SK-N-SH (cell line): ENCODE data around the gene TTLL1. TPM values are rescaled to one million over a fixed set of nuclear protein-coding genes. Genes with fewer than 3 reads are reported as not detected.

Experiments used
- CTCF ChIA-PET: fragments of 300-600, 350-600 bp; formaldehyde crosslinking; extraction: SDS; loops from one replicate; lab custom pipeline; 2021; lab: Yijun Ruan, JAX
- POLR2A ChIA-PET: fragments of 350-600 bp; sonication (Branson Sonifier 250); formaldehyde crosslinking; extraction: SDS; loops from one replicate; lab custom pipeline; 2020; ENCODE audit warnings: antibody characterized with exemption, inconsistent platforms; lab: Yijun Ruan, JAX
- DNase-seq: peaks from one replicate; pipeline ENCODE4 v3.0.0; 2012
- H2AFZ ChIP-seq: fragments of 200-600 bp; sonication (generic); 2 replicates; pipeline ENCODE4 v1.8.1; 2016; ENCODE audit warnings: antibody characterized with exemption, mild to moderate bottlenecking, low read depth
- H3F3A ChIP-seq: fragments of 200-600 bp; sonication (generic); replicated peaks from 2 replicates; pipeline ENCODE3; 2016; ENCODE audit warnings: antibody characterized with exemption, mild to moderate bottlenecking; ENCODE audit not compliant: insufficient read depth
- H3K27ac ChIP-seq, 2 experiments: fragments of 200-500 bp in 1 of 2; fragments of 200-600 bp in 1 of 2; sonication (Bioruptor generic) in 1 of 2; sonication (generic), shearing (Covaris generic) in 1 of 2; 2 replicates each; pipeline versions ENCODE4 v1.5.1 to v1.6.1; 2014 to 2016; ENCODE audit warnings: low read depth in 2 of 2, inconsistent platforms in 1 of 2, low read length in 1 of 2, mild to moderate bottlenecking in 1 of 2, mixed read lengths in 1 of 2
- H3K27me3 ChIP-seq: fragments of 200-600 bp; sonication (generic), shearing (Covaris generic); 2 replicates; pipeline ENCODE4 v1.6.1; 2016; ENCODE audit warnings: mixed run types; ENCODE audit not compliant: insufficient read depth
- H3K36me3 ChIP-seq, 2 experiments: fragments of 200-500 bp in 1 of 2; fragments of 200-600 bp in 1 of 2; sonication (Bioruptor generic) in 1 of 2; sonication (generic) in 1 of 2; replicated peaks in 1 of 2; 2 replicates each; pipeline versions ENCODE3 to v1.5.1; 2014 to 2016; ENCODE audit warnings: low read length in 1 of 2, mild to moderate bottlenecking in 1 of 2; ENCODE audit not compliant: insufficient read depth in 2 of 2, control insufficient read depth in 1 of 2
- H3K4me1 ChIP-seq, 2 experiments: fragments of 200-500 bp in 1 of 2; fragments of 200-600 bp in 1 of 2; sonication (Bioruptor generic) in 1 of 2; sonication (generic), shearing (Covaris generic) in 1 of 2; 2 replicates each; pipeline versions ENCODE4 v1.5.1 to v1.6.1; 2014 to 2016; ENCODE audit warnings: low read depth in 1 of 2, low read length in 1 of 2, mixed run types in 1 of 2; ENCODE audit not compliant: insufficient read depth in 2 of 2, control insufficient read depth in 1 of 2
- H3K4me2 ChIP-seq: fragments of 200-600 bp; sonication (generic), shearing (Covaris generic); 2 replicates; pipeline ENCODE4 v1.6.1; 2017; ENCODE audit warnings: mixed run types
- H3K4me3 ChIP-seq, 2 experiments: fragments of 200-500 bp in 1 of 2; fragments of 200-600 bp in 1 of 2; sonication (Bioruptor generic) in 1 of 2; sonication (generic), shearing (Covaris generic) in 1 of 2; 2 replicates each; pipeline versions ENCODE4 v1.5.1 to v1.8.1; 2014 to 2016; ENCODE audit warnings: low read depth in 2 of 2, inconsistent platforms in 1 of 2, low read length in 1 of 2, mild to moderate bottlenecking in 1 of 2, mixed read lengths in 1 of 2, moderate library complexity in 1 of 2
- H3K79me2 ChIP-seq: fragments of 200-600 bp; sonication (generic); 2 replicates; pipeline ENCODE4 v1.8.1; 2017; ENCODE audit warnings: mild to moderate bottlenecking; ENCODE audit not compliant: insufficient read depth
- H3K9ac ChIP-seq: fragments of 200-600 bp; sonication (generic); 2 replicates; pipeline ENCODE4 v1.6.1; 2017; ENCODE audit warnings: mixed run types
- H3K9me2 ChIP-seq: fragments of 200-600 bp; sonication (generic); 2 replicates; pipeline ENCODE4 v1.6.1; 2017; ENCODE audit warnings: mixed run types
- H3K9me3 ChIP-seq: fragments of 200-600 bp; sonication (generic); 2 replicates; pipeline ENCODE4 v1.6.1; 2017; ENCODE audit warnings: mixed run types, mild to moderate bottlenecking, moderate library complexity
- H4K20me1 ChIP-seq: fragments of 200-600 bp; sonication (generic); 2 replicates; pipeline ENCODE4 v1.6.1; 2017; ENCODE audit warnings: mild to moderate bottlenecking, mixed run types; ENCODE audit not compliant: insufficient read depth
- EZH2phosphoT487 ChIP-seq: fragments of 200-600 bp; sonication (generic); IDR thresholded peaks from 2 replicates; pipeline ENCODE4 v1.6.1; 2017; ENCODE audit warnings: low read depth, mixed run types, mild to moderate bottlenecking, antibody characterized with exemption, moderate library complexity, borderline replicate concordance
- FOSL2 ChIP-seq: IDR thresholded peaks from 2 replicates; pipeline ENCODE4 v1.4.0; 2012; ENCODE audit warnings: low read depth, mild to moderate bottlenecking, moderate library complexity, borderline replicate concordance
- FOXM1 ChIP-seq: IDR thresholded peaks from 2 replicates; pipeline ENCODE4 v1.4.0; 2012; ENCODE audit warnings: low read depth, mild to moderate bottlenecking
- JUND ChIP-seq: IDR thresholded peaks from 2 replicates; pipeline ENCODE4 v1.4.0; 2012
- MEF2A ChIP-seq: IDR thresholded peaks from 2 replicates; pipeline ENCODE4 v1.4.0; 2012; ENCODE audit warnings: low read depth, borderline replicate concordance
- RAD21 ChIP-seq: IDR thresholded peaks from 2 replicates; pipeline ENCODE4 v1.6.1; 2012; ENCODE audit warnings: mild to moderate bottlenecking, low read length
- RCOR1 ChIP-seq: fragments of 150-350 bp; IDR thresholded peaks from 2 replicates; pipeline ENCODE4 v1.6.1; 2017; ENCODE audit warnings: antibody characterized with exemption, low read length
- RFX5 ChIP-seq: IDR thresholded peaks from 2 replicates; pipeline ENCODE4 v1.6.1; 2012; ENCODE audit warnings: mild to moderate bottlenecking, improper control_type of control experiment, low read length
- SMC3 ChIP-seq: IDR thresholded peaks from 2 replicates; pipeline ENCODE4 v1.6.1; 2012; ENCODE audit warnings: low read depth, low read length, improper control_type of control experiment
- TAF1 ChIP-seq: IDR thresholded peaks from 2 replicates; pipeline ENCODE4 v1.6.1; 2012; ENCODE audit warnings: low read depth, mild to moderate bottlenecking, low read length, moderate library complexity, borderline replicate concordance
- WGBS: methylation state at CpG from one replicate; pipeline ENCODE4 v1.1.6; 2017; ENCODE audit warnings: low lambda C conversion rate; 5-methylcytosine and 5-hydroxymethylcytosine counted together
- polyA plus RNA-seq, 3 experiments: library from polyadenylated mRNA; depleted of rRNA; stranded (reverse); fragments of >200 nt; gene quantifications; 2 replicates each; pipeline ENCODE4 v1.2.3, GENCODE V29; 2012
- TF ChIP-seq, protein P1 (sequence below): IDR thresholded peaks from 2 replicates; pipeline ENCODE4 v1.6.1; 2012; ENCODE audit warnings: mild to moderate bottlenecking, low read depth, low read length, moderate library complexity
- TF ChIP-seq, protein P2 (sequence below): IDR thresholded peaks from 2 replicates; pipeline ENCODE4 v1.4.0; 2012; ENCODE audit warnings: low read depth
- TF ChIP-seq, protein P3 (sequence below): IDR thresholded peaks from 2 replicates; pipeline ENCODE4; 2012
- TF ChIP-seq, protein P4 (sequence below): IDR thresholded peaks from 2 replicates; pipeline ENCODE4 v1.4.0; 2012; ENCODE audit warnings: low read depth, borderline replicate concordance
- TF ChIP-seq, protein P5 (sequence below): fragments of 200-600 bp; sonication (generic); IDR thresholded peaks from 2 replicates; pipeline ENCODE4 v1.6.1; 2017; ENCODE audit warnings: antibody characterized with exemption, mild to moderate bottlenecking, moderate library complexity

Gene TTLL1
- polyA plus RNA-seq, 1 of the 3 experiments (the other 2 are of a cell fraction), result 14.0 TPM

DNA sequence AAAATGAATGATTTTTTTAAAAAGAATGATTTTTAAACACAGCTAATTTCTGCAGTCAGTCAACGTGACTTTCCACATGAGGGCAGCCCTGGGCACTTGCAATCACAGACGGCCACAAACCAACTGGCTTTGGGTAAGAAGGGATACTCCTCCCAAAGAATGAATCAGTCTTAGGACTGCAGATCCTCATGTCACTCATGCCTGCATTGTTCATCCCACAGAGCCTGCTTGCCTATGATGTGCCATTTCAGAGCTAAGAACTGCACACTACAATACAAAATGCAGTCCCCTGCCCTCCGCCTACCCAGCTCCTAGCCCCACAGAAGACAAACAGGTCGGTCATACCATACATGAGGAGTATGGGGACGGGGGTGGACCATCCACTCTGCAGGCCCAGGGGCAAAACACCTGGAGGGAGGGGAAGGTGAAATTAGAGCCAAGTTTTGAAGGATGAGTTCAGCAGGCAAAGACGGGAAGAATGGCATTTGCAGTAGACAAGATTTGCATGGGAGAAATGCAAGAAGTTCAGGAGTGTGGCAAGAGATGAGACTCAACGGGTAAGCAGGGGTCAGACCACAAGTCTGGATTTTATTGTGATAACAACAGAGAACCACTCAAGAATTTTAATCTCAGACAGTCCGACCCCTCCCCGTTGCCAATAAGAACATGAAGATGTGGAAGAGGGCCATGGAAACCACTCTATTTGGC lies 98.9 kb downstream of the TTLL1 start:
- Histone ChIP-seq H3F3A (peaks cover 15% of the 10 kb centered on the region), H3K4me3 (no peak overlapping the region)

More for the DNA sequence above, 98.9 kb downstream of the TTLL1 start:
- POLR2A ChIA-PET, result interaction anchor here (1.1 kb wide), 1 partner anchor 25 kb away, joined by 3 read pairs; no protein-coding TSS in a partner anchor
- DNase-seq, result no peak
- peak overlapping the region; percentile 71 for H3K4me2 ChIP-seq
- no peak overlapping the region for H2AFZ ChIP-seq
- TF ChIP-seq, protein P1, sequence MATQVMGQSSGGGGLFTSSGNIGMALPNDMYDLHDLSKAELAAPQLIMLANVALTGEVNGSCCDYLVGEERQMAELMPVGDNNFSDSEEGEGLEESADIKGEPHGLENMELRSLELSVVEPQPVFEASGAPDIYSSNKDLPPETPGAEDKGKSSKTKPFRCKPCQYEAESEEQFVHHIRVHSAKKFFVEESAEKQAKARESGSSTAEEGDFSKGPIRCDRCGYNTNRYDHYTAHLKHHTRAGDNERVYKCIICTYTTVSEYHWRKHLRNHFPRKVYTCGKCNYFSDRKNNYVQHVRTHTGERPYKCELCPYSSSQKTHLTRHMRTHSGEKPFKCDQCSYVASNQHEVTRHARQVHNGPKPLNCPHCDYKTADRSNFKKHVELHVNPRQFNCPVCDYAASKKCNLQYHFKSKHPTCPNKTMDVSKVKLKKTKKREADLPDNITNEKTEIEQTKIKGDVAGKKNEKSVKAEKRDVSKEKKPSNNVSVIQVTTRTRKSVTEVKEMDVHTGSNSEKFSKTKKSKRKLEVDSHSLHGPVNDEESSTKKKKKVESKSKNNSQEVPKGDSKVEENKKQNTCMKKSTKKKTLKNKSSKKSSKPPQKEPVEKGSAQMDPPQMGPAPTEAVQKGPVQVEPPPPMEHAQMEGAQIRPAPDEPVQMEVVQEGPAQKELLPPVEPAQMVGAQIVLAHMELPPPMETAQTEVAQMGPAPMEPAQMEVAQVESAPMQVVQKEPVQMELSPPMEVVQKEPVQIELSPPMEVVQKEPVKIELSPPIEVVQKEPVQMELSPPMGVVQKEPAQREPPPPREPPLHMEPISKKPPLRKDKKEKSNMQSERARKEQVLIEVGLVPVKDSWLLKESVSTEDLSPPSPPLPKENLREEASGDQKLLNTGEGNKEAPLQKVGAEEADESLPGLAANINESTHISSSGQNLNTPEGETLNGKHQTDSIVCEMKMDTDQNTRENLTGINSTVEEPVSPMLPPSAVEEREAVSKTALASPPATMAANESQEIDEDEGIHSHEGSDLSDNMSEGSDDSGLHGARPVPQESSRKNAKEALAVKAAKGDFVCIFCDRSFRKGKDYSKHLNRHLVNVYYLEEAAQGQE, result no peak
- TF ChIP-seq, protein P2, sequence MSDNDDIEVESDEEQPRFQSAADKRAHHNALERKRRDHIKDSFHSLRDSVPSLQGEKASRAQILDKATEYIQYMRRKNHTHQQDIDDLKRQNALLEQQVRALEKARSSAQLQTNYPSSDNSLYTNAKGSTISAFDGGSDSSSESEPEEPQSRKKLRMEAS, result peak; percentile 24; the same call in 1 of the 2 replicates
- TF ChIP-seq, protein P3, sequence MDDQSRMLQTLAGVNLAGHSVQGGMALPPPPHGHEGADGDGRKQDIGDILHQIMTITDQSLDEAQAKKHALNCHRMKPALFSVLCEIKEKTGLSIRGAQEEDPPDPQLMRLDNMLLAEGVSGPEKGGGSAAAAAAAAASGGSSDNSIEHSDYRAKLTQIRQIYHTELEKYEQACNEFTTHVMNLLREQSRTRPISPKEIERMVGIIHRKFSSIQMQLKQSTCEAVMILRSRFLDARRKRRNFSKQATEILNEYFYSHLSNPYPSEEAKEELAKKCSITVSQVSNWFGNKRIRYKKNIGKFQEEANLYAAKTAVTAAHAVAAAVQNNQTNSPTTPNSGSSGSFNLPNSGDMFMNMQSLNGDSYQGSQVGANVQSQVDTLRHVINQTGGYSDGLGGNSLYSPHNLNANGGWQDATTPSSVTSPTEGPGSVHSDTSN, result peak; percentile 78
- TF ChIP-seq, protein P4, sequence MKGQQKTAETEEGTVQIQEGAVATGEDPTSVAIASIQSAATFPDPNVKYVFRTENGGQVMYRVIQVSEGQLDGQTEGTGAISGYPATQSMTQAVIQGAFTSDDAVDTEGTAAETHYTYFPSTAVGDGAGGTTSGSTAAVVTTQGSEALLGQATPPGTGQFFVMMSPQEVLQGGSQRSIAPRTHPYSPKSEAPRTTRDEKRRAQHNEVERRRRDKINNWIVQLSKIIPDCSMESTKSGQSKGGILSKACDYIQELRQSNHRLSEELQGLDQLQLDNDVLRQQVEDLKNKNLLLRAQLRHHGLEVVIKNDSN, result no peak
- TF ChIP-seq JUND (no peak), RCOR1 (no peak), MEF2A (no peak), FOXM1 (no peak), RFX5 (no peak), TAF1 (no peak), FOSL2 (peak; percentile 17; the same call in 1 of the 2 replicates), RAD21 (peak; percentile 34; the same call in 1 of the 2 replicates), SMC3 (peak; percentile 25), EZH2phosphoT487 (no peak)
- TF ChIP-seq, protein P5, sequence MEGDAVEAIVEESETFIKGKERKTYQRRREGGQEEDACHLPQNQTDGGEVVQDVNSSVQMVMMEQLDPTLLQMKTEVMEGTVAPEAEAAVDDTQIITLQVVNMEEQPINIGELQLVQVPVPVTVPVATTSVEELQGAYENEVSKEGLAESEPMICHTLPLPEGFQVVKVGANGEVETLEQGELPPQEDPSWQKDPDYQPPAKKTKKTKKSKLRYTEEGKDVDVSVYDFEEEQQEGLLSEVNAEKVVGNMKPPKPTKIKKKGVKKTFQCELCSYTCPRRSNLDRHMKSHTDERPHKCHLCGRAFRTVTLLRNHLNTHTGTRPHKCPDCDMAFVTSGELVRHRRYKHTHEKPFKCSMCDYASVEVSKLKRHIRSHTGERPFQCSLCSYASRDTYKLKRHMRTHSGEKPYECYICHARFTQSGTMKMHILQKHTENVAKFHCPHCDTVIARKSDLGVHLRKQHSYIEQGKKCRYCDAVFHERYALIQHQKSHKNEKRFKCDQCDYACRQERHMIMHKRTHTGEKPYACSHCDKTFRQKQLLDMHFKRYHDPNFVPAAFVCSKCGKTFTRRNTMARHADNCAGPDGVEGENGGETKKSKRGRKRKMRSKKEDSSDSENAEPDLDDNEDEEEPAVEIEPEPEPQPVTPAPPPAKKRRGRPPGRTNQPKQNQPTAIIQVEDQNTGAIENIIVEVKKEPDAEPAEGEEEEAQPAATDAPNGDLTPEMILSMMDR, result peak; percentile 54
- H3K36me3 ChIP-seq, result no peaks in the 10 kb centered on the region
- peaks cover 15 to 17% of the 10 kb centered on the region in 2 experiments; a peak in 2 of 4 replicates for H3K4me1 ChIP-seq
- H3K27ac ChIP-seq, result peak overlapping the region in 1 of 2 experiments; percentile 85; a peak in 2 of 4 replicates
- no peaks in the 10 kb centered on the region for H3K9me2 ChIP-seq
- H3K9ac ChIP-seq, result peak overlapping the region; percentile 39; the same call in 1 of the 2 replicates
- CTCF ChIA-PET, result interaction anchor here (1.0 kb wide), 1 partner anchor 36 kb away, joined by 3 read pairs; no protein-coding TSS in a partner anchor
- peaks cover 19% of the 10 kb centered on the region for H4K20me1 ChIP-seq
- H3K9me3 ChIP-seq, result no peaks in the 10 kb centered on the region
- no peaks in the 10 kb centered on the region for H3K27me3 ChIP-seq
- WGBS, result 36% methylated on average over 8 of the region's 9 CpGs
- H3K79me2 ChIP-seq, result peaks cover 75% of the 10 kb centered on the region

Other genes starting within 250 kb of the TTLL1 start
- gene ARFGAP3, start 232.1 kb downstream of the TTLL1 start, polyA plus RNA-seq (2012; rRNA removed), result 12.6 and 16.6 TPM in 2 replicates
- 60.5 and 63.1 TPM in 2 replicates for gene PACSIN2, start 74.2 kb downstream of the TTLL1 start, polyA plus RNA-seq (2012; rRNA removed)
- 0.24 and 0.66 TPM in 2 replicates for gene BIK, start 21.4 kb upstream of the TTLL1 start, polyA plus RNA-seq (2012; rRNA removed)
- 12.0 and 13.1 TPM in 2 replicates for gene MCAT, start 54.0 kb upstream of the TTLL1 start, polyA plus RNA-seq (2012; rRNA removed)
- gene TSPO, start 62.2 kb upstream of the TTLL1 start, polyA plus RNA-seq (2012; rRNA removed), result 156 and 158 TPM in 2 replicates
- gene TTLL12, start 97.7 kb upstream of the TTLL1 start, polyA plus RNA-seq (2012; rRNA removed), result 9.3 and 11.5 TPM in 2 replicates